ENCODE measurements around the gene SMARCC1. TPM values are rescaled to one million over a fixed set of nuclear protein-coding genes. Genes with fewer than 3 reads are reported as not detected.
A peak's percentile ranks its signal among the peaks of the same experiment; 100 is the strongest.

The SMARCC1 gene
- total and polyA plus RNA-seq, 7 donors = 10.7 to 54.3 (median 31.9) TPM

GRCh38 chr3:47622671-47623461 is 158.8 kb downstream of the SMARCC1 start:
- Histone ChIP-seq H3K4me1 (no peaks in the 10 kb centered on the region), H3K27me3 (ENCODE audit: insufficient read depth in 3 of 3, low read length in 2 of 3) (no peaks in the 10 kb centered on the region), H3K9me3 (no peaks in the 10 kb centered on the region), H3K4me3 (no peak overlapping the region), H3K27ac (no peak overlapping the region), H3K36me3 (ENCODE audit: insufficient read depth in 1 of 2, low read depth in 1 of 2) (peaks cover 6 to 85% of the 10 kb centered on the region in 2 donors)
- no peak for TF ChIP-seq CTCF (IDR thresholded peaks at IDR 0.05)
- no peak for DNase-seq
- WGBS, 3 donors = 68 to 89% (median 84%) methylated on average over 3 of the region's 3 CpGs
- intact Hi-C loops (cut with DNase I) = no loop called here
- ATAC-seq = no peak

- ATAC-seq (no peak), DNase-seq (no peak)
- intact Hi-C loops (cut with DNase I) = no loop called here
- Histone ChIP-seq H3K27ac (no peak overlapping the region), H3K4me3 (no peak overlapping the region), H3K36me3 (ENCODE audit: insufficient read depth in 1 of 2, low read depth in 1 of 2) (peaks cover 6 to 67% of the 10 kb centered on the region in 2 donors), H3K27me3 (ENCODE audit: insufficient read depth in 3 of 3, low read length in 2 of 3) (no peaks in the 10 kb centered on the region), H3K9me3 (no peaks in the 10 kb centered on the region), H3K4me1 (peaks cover 8% of the 10 kb centered on the region)
- WGBS, 3 donors = 72 to 85% (median 80%) methylated on average over 5 of the region's 5 CpGs
- no peak for TF ChIP-seq CTCF (IDR thresholded peaks at IDR 0.05)
These were observed 164.3 kb downstream of the SMARCC1 start for GRCh38 chr3:47617086-47618010.

- 96 to 100% (median 97%) methylated on average over 2 of the region's 2 CpGs for WGBS, 3 donors
- DNase-seq = no peak
These were observed 166.9 kb downstream of the SMARCC1 start for GRCh38 chr3:47614788-47615187.

GRCh38 chr3:47613722-47614121 is 168.0 kb downstream of the SMARCC1 start:
- Histone ChIP-seq H3K9me3 (no peaks in the 10 kb centered on the region), H3K4me3 (no peak overlapping the region), H3K27ac (peak overlapping the region; percentile 12), H3K4me1 (peaks cover 35% of the 10 kb centered on the region), H3K36me3 (ENCODE audit: insufficient read depth in 1 of 2, low read depth in 1 of 2) (peaks cover 2 to 46% of the 10 kb centered on the region in 2 donors), H3K27me3 (ENCODE audit: insufficient read depth in 3 of 3, low read length in 2 of 3) (no peaks in the 10 kb centered on the region)
- ATAC-seq (no peak), DNase-seq (no peak)
- intact Hi-C loops (cut with DNase I) = loop anchor here in 1 of 2 donors (5.0 kb wide), 1 partner anchor 34 kb away; no protein-coding TSS in a partner anchor
- TF ChIP-seq CTCF (IDR thresholded peaks at IDR 0.05) = no peak
- WGBS, 3 donors = 57 to 72% (median 63%) methylated on average over 4 of the region's 4 CpGs

More at GRCh38 chr3:47614788-47615187, 166.9 kb downstream of the SMARCC1 start:
- Histone ChIP-seq H3K27ac (no peak overlapping the region), H3K9me3 (no peaks in the 10 kb centered on the region), H3K27me3 (ENCODE audit: insufficient read depth in 3 of 3, low read length in 2 of 3) (no peaks in the 10 kb centered on the region), H3K36me3 (ENCODE audit: insufficient read depth in 1 of 2, low read depth in 1 of 2) (peaks cover 6 to 47% of the 10 kb centered on the region in 2 donors), H3K4me3 (no peak overlapping the region), H3K4me1 (peaks cover 34% of the 10 kb centered on the region)
- no peak for ATAC-seq
- intact Hi-C loops (cut with DNase I) = loop anchor here in 1 of 2 donors (5.0 kb wide), 1 partner anchor 33 kb away; no protein-coding TSS in a partner anchor
- no peak for TF ChIP-seq CTCF (IDR thresholded peaks at IDR 0.05)
